Mucosa of rectum (tissue), 2 donors: Measurements from ENCODE around the gene FAM53B.

ENCODE experiments used
- H3K27ac ChIP-seq, 2 donors: one replicate each; pipeline ENCODE4 v1.7.0; 2013; ENCODE audit warnings: inconsistent platforms in 2 of 2, low read depth in 2 of 2, low read length in 2 of 2
- H3K27me3 ChIP-seq, 2 donors: one replicate each; pipeline ENCODE4 v1.7.0; 2013; ENCODE audit warnings: low read length in 2 of 2; ENCODE audit not compliant: control insufficient read depth in 2 of 2, insufficient read depth in 2 of 2
- H3K36me3 ChIP-seq, 2 donors: one replicate each; pipeline ENCODE4 v1.7.0; 2013; ENCODE audit warnings: low read length in 2 of 2; ENCODE audit not compliant: control insufficient read depth in 2 of 2, insufficient read depth in 2 of 2
- H3K4me1 ChIP-seq, 2 donors: one replicate each; pipeline ENCODE4 v1.7.0; 2013; ENCODE audit warnings: low read length in 2 of 2, mild to moderate bottlenecking in 1 of 2; ENCODE audit not compliant: control insufficient read depth in 2 of 2, insufficient read depth in 2 of 2
- H3K4me3 ChIP-seq, 2 donors: one replicate each; pipeline ENCODE4 v1.7.0; 2013; ENCODE audit warnings: low read length in 2 of 2
- H3K9ac ChIP-seq, 2 donors: one replicate each; pipeline ENCODE4 v1.7.0; 2013; ENCODE audit warnings: low read length in 2 of 2, low read depth in 1 of 2, mild to moderate bottlenecking in 1 of 2
- H3K9me3 ChIP-seq, 2 donors: one replicate each; pipeline ENCODE4 v1.7.0; 2013; ENCODE audit warnings: low read length in 2 of 2; ENCODE audit not compliant: control insufficient read depth in 2 of 2
- donor health status: healthy.
- donor health status: Normal muscosa, but diverticular disease.

The FAM53B gene

GRCh38 chr10:124602121-124602561, 142.0 kb downstream of the FAM53B start:
- peaks cover 0 to 1% of the 10 kb centered on the region in 2 donors for H3K4me1 ChIP-seq
- no peaks in the 10 kb centered on the region for H3K36me3 ChIP-seq
- no peaks in the 10 kb centered on the region for H3K27me3 ChIP-seq
- H3K27ac ChIP-seq: no peak overlapping the region
- H3K9me3 ChIP-seq: no peaks in the 10 kb centered on the region
- no peak overlapping the region for H3K9ac ChIP-seq
- H3K4me3 ChIP-seq: no peak overlapping the region

GRCh38 chr10:124601431-124602120, 142.6 kb downstream of the FAM53B start:
- H3K4me3 ChIP-seq: no peak overlapping the region
- H3K27ac ChIP-seq: no peak overlapping the region
- H3K9me3 ChIP-seq: no peaks in the 10 kb centered on the region
- H3K4me1 ChIP-seq: peaks cover 0 to 7% of the 10 kb centered on the region in 2 donors
- no peaks in the 10 kb centered on the region for H3K27me3 ChIP-seq
- no peak overlapping the region for H3K9ac ChIP-seq
- no peaks in the 10 kb centered on the region for H3K36me3 ChIP-seq

GRCh38 chr10:124601016-124601415, 143.2 kb downstream of the FAM53B start:
- Histone ChIP-seq H3K4me1 (peaks cover 0 to 7% of the 10 kb centered on the region in 2 donors), H3K9ac (no peak overlapping the region), H3K4me3 (no peak overlapping the region), H3K27ac (no peak overlapping the region), H3K27me3 (no peaks in the 10 kb centered on the region), H3K9me3 (no peaks in the 10 kb centered on the region), H3K36me3 (no peaks in the 10 kb centered on the region)

GRCh38 chr10:124600051-124600880, 143.9 kb downstream of the FAM53B start:
- no peak overlapping the region for H3K27ac ChIP-seq
- no peaks in the 10 kb centered on the region for H3K27me3 ChIP-seq
- H3K9ac ChIP-seq: no peak overlapping the region
- no peak overlapping the region for H3K4me3 ChIP-seq
- no peaks in the 10 kb centered on the region for H3K36me3 ChIP-seq
- no peaks in the 10 kb centered on the region for H3K9me3 ChIP-seq
- H3K4me1 ChIP-seq: peaks cover 0 to 7% of the 10 kb centered on the region in 2 donors

DNA sequence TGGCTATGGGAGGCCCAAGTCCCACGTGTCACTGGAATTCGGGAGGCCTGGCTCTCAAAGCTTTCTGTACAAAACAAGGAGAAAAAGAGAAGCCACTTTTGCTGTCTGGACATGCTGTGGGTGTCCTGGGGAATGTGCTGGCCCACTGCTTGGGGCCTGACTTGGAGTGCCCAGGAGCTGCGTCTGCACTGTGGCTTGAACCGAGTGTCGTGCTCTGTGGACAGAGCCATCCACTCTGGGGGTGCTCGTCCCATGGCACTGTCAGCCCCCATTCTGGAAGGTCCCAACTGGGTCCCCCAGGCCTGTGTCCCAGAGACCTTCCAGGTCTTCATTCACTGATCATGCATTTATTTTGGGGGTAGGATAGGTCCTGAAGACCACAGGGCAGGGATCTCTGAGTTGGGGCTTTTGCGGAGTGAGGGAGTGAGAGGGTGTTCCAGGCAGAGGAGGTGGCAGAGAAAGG, 144.6 kb downstream of the FAM53B start:
- Histone ChIP-seq H3K9ac (no peak overlapping the region), H3K4me1 (peaks cover 0 to 7% of the 10 kb centered on the region in 2 donors), H3K27ac (no peak overlapping the region), H3K9me3 (no peaks in the 10 kb centered on the region), H3K4me3 (no peak overlapping the region), H3K36me3 (no peaks in the 10 kb centered on the region), H3K27me3 (no peaks in the 10 kb centered on the region)

GRCh38 chr10:124598773-124599587, 145.2 kb downstream of the FAM53B start:
- H3K36me3 ChIP-seq: no peaks in the 10 kb centered on the region
- H3K9ac ChIP-seq: no peak overlapping the region
- no peak overlapping the region for H3K4me3 ChIP-seq
- no peak overlapping the region for H3K27ac ChIP-seq
- H3K9me3 ChIP-seq: no peaks in the 10 kb centered on the region
- peaks cover 0 to 7% of the 10 kb centered on the region in 2 donors for H3K4me1 ChIP-seq
- H3K27me3 ChIP-seq: no peaks in the 10 kb centered on the region

DNA sequence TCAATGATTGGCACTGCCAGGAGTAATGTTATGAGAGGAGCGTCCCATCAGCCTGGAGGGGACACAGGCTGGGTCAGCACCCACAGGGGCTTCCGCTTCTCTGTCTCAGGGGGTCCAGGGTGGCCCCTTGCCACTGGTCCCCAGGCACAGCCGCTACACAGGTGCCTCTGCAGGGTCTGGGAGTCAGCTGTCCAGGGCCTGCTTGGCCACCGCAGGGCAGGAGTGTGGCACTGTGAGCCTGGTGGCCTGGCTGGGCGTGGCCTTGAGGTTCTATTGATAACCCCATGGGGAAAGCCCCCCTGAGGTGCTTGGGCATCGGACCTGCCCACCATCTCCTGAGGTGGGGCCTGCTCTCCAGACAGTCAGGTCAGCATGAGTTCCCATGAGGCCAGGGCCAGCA, 146.0 kb downstream of the FAM53B start:
- H3K27ac ChIP-seq: no peak overlapping the region
- no peaks in the 10 kb centered on the region for H3K36me3 ChIP-seq
- no peak overlapping the region for H3K9ac ChIP-seq
- H3K4me1 ChIP-seq: peaks cover 0 to 7% of the 10 kb centered on the region in 2 donors
- no peaks in the 10 kb centered on the region for H3K27me3 ChIP-seq
- H3K9me3 ChIP-seq: no peaks in the 10 kb centered on the region
- H3K4me3 ChIP-seq: no peak overlapping the region

DNA sequence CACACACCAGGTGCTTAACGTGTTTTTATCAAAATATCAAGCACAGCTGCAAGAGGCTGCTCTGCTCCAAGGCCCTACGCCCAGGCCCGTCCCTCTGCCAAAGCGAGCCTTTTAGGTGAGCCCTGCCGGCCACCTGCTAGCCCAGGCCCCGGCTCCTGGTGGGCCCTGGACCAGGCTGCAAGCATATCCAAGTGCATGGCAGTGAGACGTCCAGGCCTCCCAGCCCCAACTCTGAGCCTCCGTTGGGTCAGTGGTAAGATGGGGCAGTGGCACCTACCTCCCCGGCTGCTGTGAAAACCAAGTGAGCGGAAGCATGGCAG, 146.4 kb downstream of the FAM53B start:
- H3K4me3 ChIP-seq: no peak overlapping the region
- H3K9me3 ChIP-seq: no peaks in the 10 kb centered on the region
- no peaks in the 10 kb centered on the region for H3K36me3 ChIP-seq
- no peaks in the 10 kb centered on the region for H3K27me3 ChIP-seq
- peaks cover 0 to 7% of the 10 kb centered on the region in 2 donors for H3K4me1 ChIP-seq
- H3K9ac ChIP-seq: no peak overlapping the region
- H3K27ac ChIP-seq: no peak overlapping the region

DNA sequence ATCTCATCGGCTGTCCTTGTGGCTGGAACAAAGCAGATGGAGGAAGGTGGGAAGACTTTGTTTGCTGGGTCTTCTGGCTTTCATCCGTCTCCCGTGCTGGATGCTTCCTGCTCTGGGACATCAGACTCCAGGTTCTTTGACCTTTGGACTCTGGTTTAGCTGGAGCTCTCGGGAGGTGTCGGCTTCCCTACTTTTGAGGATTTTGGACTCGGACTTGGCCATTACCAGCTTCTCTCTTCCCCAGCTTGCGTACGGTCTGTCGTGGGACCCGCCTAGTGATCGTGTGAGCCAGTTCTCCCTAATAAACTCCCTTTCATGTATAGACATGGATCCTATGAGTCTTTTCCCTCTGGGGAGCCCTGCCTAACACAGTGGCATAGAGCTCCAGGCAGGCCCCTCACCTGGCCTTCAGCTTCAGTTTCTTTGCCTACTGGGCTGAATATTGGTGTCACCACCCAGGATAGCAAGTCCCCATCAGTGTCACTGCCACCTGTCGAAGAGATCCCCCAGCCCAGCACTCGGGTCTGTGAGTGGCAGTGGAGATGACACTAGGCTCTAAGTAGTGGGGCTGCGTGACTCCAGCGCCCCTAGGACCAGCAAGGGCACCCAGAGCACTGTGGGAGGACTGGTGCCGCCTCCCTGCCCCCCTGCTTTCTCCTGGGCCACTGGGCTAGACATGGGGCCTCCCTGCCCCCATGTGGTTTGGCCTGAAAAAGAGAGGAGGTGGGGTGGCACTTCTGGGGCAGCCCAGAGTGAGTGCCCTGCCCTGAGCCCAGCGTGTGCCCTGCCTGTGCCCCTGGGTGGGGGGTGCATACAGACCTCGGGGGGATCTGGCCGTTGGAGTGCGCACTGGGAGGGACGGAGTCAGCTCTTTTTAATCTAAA, 147.0 kb downstream of the FAM53B start:
- Histone ChIP-seq H3K9me3 (no peaks in the 10 kb centered on the region), H3K4me3 (no peak overlapping the region), H3K36me3 (no peaks in the 10 kb centered on the region), H3K27me3 (no peaks in the 10 kb centered on the region), H3K9ac (no peak overlapping the region), H3K4me1 (peaks cover 0 to 7% of the 10 kb centered on the region in 2 donors), H3K27ac (no peak overlapping the region)
